GM12891 (cell line): Measurements from ENCODE around the gene FAM43A.

ENCODE experiments used
- PAX5 ChIP-seq: IDR thresholded peaks from 2 replicates; pipeline ENCODE4 v1.6.1; 2011; ENCODE audit warnings: low read length, moderate library complexity, mild to moderate bottlenecking; ENCODE audit not compliant: insufficient read depth, severe bottlenecking
- POLR2A ChIP-seq: IDR thresholded peaks from 2 replicates; pipeline ENCODE4 v1.6.1; 2011; ENCODE audit warnings: low read depth, low read length, control low read depth
- POLR2AphosphoS5 ChIP-seq: IDR thresholded peaks from 2 replicates; pipeline ENCODE4 v1.6.1; 2011; ENCODE audit warnings: low read depth, low read length, control low read depth
- POU2F2 ChIP-seq: IDR thresholded peaks from 2 replicates; pipeline ENCODE4 v1.6.1; 2011; ENCODE audit warnings: low read depth, mild to moderate bottlenecking, control low read depth, low read length, moderate library complexity
- TAF1 ChIP-seq: IDR thresholded peaks from 2 replicates; pipeline ENCODE4 v1.6.1; 2011; ENCODE audit warnings: low read depth, low read length, control low read depth

GRCh38 chr3:194713299-194714136 is 27.8 kb downstream of the FAM43A start:
- TF ChIP-seq POLR2A, result no peak
- TF ChIP-seq POLR2AphosphoS5, result no peak
- no peak for TF ChIP-seq PAX5
- no peak for TF ChIP-seq TAF1
- no peak for TF ChIP-seq POU2F2
